OCI-LY7 (cell line): ENCODE results near the gene PRAMEF2.

ENCODE experiments used
- EZH2phosphoT487 ChIP-seq: fragments of 200-600 bp; sonication (generic); IDR thresholded peaks from 2 replicates; pipeline ENCODE4 v1.6.1; 2018; ENCODE audit warnings: low read depth, borderline replicate concordance, mild to moderate bottlenecking, mixed run types, antibody characterized with exemption, low read length, moderate library complexity, mixed read lengths
- TF ChIP-seq, protein P1 (sequence below): fragments of 200-600 bp; sonication (generic); conservative IDR thresholded peaks from 2 replicates; pipeline ENCODE4 v1.5.1; 2014; ENCODE audit warnings: mild to moderate bottlenecking, antibody characterized with exemption, low read length, moderate library complexity, mixed read lengths

DNA sequence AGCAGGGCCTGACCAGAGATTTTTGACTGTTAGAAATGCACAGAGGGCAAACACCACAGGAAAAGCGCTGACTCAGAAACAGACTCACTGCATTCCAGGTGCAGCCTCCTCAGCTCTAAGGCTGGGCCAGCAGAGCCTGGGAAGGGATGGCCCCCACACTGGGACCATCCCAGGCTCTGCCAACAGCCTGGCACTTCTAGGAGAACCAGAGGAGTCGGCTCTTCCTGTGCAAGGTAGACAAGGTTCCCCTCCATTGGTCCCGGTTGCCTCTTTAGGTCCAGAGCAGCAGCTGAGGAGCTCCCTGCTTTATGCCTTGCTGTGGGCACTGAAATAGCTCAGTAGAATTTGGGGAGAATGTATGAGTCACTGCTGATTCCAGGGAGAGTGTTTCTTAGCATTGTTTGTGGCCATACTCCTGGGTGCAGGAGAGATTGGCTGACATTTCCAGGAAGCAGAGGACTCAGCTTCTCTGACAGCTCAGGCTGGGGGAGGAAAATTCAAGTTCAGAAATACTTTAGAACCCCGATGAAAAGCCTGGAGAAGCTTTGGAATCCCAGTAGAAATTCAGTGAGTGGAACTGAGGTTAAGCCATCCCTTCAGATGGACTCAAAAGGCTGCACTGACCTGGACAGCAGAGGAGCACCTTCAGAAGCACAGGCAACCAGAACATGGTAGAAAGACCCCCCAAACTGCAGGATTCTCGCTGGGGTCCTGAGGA, 46.0 kb upstream of the PRAMEF2 start:
- TF ChIP-seq, protein P1, sequence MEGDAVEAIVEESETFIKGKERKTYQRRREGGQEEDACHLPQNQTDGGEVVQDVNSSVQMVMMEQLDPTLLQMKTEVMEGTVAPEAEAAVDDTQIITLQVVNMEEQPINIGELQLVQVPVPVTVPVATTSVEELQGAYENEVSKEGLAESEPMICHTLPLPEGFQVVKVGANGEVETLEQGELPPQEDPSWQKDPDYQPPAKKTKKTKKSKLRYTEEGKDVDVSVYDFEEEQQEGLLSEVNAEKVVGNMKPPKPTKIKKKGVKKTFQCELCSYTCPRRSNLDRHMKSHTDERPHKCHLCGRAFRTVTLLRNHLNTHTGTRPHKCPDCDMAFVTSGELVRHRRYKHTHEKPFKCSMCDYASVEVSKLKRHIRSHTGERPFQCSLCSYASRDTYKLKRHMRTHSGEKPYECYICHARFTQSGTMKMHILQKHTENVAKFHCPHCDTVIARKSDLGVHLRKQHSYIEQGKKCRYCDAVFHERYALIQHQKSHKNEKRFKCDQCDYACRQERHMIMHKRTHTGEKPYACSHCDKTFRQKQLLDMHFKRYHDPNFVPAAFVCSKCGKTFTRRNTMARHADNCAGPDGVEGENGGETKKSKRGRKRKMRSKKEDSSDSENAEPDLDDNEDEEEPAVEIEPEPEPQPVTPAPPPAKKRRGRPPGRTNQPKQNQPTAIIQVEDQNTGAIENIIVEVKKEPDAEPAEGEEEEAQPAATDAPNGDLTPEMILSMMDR: no peak
- no peak for TF ChIP-seq EZH2phosphoT487
